Body of pancreas (tissue), 4 donors: ENCODE results near the gene CEP95. TPM values are rescaled to one million over a fixed set of nuclear protein-coding genes. Genes with fewer than 3 reads are reported as not detected.

Source experiments
- ATAC-seq: fragments of 150-250 bp; one replicate; pipeline ENCODE4 v1.9.1; 2016
- DNase-seq, 4 donors: peaks; one replicate each; pipeline ENCODE4 v3.0.0-alpha.2; 2019
- H3K27ac ChIP-seq, 4 donors: fragments of 200-600 bp; sonication (generic); 1 replicate in 3 of 4; 2 replicates in 1 of 4; pipeline versions ENCODE4 v1.5.1 to v1.6.1; 2016 to 2019; ENCODE audit warnings: mild to moderate bottlenecking in 1 of 4, mixed read lengths in 1 of 4, moderate library complexity in 1 of 4
- H3K27me3 ChIP-seq, 2 donors: fragments of 200-600 bp; sonication (generic); one replicate each; pipeline ENCODE4 v1.6.0; 2016; ENCODE audit warnings: mild to moderate bottlenecking in 1 of 2
- H3K36me3 ChIP-seq, 2 donors: fragments of 200-600 bp; sonication (generic); replicated peaks in 1 of 2; 2 replicates each; pipeline ENCODE4 v1.5.1; 2016; ENCODE audit warnings: low read depth in 2 of 2; ENCODE audit not compliant: insufficient read depth in 1 of 2
- H3K4me1 ChIP-seq: fragments of 200-600 bp; sonication (generic); one replicate; pipeline ENCODE4 v1.6.0; 2016
- H3K4me3 ChIP-seq, 2 donors: fragments of 200-600 bp; sonication (generic); 1 replicate in 1 of 2; 2 replicates in 1 of 2; pipeline ENCODE4 v1.5.1; 2016 to 2019
- H3K9me3 ChIP-seq, 3 donors: fragments of 200-600 bp; sonication (generic); 1 replicate in 2 of 3; 2 replicates in 1 of 3; pipeline ENCODE4 v1.5.1; 2016
- POLR2A ChIP-seq, 3 donors: fragments of 450-650 bp; IDR thresholded peaks; one replicate each; pipeline ENCODE4 v1.6.1; 2016; ENCODE audit warnings: antibody characterized with exemption in 3 of 3, mild to moderate bottlenecking in 2 of 3
- WGBS, 2 donors: methylation state at CpG; one replicate each; pipeline ENCODE4 v1.1.5; 2017; 5-methylcytosine and 5-hydroxymethylcytosine counted together
- intact Hi-C: fragments of 100-400 bp; cut with DNase I; formaldehyde crosslinking; loops from one replicate; pipeline ENCODE4 v1.15.1; 2023
- total RNA-seq, 2 donors: library from RNA; depleted of rRNA; stranded (reverse); fragments of >200 nt; gene quantifications; one replicate each; pipeline ENCODE4 v1.1.0, GENCODE V29; 2016
- TF ChIP-seq, protein P1 (sequence below), 7 experiments: fragments of 450-650 bp in 4 of 7; fragments of 200-600 bp in 3 of 7; sonication (generic) in 3 of 7; IDR thresholded peaks; one replicate each; pipeline ENCODE4 v1.5.1; 2016 to 2019; ENCODE audit warnings: antibody characterized with exemption in 7 of 7

The CEP95 gene
- total RNA-seq, 2 donors from 2014 or later, result 18.5 to 39.7 TPM

- DNase-seq (no peak), ATAC-seq (no peak)
- peak overlapping the region in 1 of 4 donors; percentile 4 for H3K27ac ChIP-seq
- H3K4me3 ChIP-seq, result no peak overlapping the region
- H3K4me1 ChIP-seq, result peaks cover 62% of the 10 kb centered on the region
- H3K9me3 ChIP-seq, result no peaks in the 10 kb centered on the region
- WGBS, 2 donors, result 53 to 63% methylated on average over 3 of the region's 3 CpGs
- no peaks in the 10 kb centered on the region for H3K27me3 ChIP-seq
- peaks cover 23 to 41% of the 10 kb centered on the region in 2 donors for H3K36me3 ChIP-seq
- TF ChIP-seq, protein P1, sequence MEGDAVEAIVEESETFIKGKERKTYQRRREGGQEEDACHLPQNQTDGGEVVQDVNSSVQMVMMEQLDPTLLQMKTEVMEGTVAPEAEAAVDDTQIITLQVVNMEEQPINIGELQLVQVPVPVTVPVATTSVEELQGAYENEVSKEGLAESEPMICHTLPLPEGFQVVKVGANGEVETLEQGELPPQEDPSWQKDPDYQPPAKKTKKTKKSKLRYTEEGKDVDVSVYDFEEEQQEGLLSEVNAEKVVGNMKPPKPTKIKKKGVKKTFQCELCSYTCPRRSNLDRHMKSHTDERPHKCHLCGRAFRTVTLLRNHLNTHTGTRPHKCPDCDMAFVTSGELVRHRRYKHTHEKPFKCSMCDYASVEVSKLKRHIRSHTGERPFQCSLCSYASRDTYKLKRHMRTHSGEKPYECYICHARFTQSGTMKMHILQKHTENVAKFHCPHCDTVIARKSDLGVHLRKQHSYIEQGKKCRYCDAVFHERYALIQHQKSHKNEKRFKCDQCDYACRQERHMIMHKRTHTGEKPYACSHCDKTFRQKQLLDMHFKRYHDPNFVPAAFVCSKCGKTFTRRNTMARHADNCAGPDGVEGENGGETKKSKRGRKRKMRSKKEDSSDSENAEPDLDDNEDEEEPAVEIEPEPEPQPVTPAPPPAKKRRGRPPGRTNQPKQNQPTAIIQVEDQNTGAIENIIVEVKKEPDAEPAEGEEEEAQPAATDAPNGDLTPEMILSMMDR (IDR thresholded peaks at IDR 0.05), result no peak
- no peak for TF ChIP-seq POLR2A (IDR thresholded peaks at IDR 0.05)
- intact Hi-C loops, result no loop called here
Observed at GRCh38 chr17:64502021-64502420, 4.8 kb upstream of the CEP95 start.

DNA sequence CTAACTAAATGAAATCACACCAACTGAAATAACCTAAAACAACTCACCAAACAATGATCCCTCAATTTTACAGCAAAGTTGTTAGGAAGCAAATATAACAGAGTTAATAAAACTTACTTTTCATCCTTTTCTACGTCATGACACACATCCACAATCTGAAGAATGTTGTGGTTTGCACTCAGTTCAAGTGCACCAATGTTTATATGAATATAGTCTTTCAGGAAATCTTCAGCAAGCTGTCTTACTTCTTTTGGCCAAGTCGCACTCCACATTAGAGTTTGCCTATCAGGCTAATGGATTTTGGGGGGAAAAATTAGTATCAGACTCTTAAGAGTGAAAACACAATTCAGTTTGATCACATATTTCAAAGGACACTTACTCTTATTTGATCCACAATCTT is 4.0 kb upstream of the CEP95 start:
- Histone ChIP-seq H3K4me3 (no peak overlapping the region), H3K9me3 (no peaks in the 10 kb centered on the region), H3K27me3 (no peaks in the 10 kb centered on the region), H3K27ac (peak overlapping the region in 2 of 4 donors; percentile 12 to 35), H3K36me3 (peaks cover 23 to 41% of the 10 kb centered on the region in 2 donors), H3K4me1 (peaks cover 55% of the 10 kb centered on the region)
- intact Hi-C loops, result no loop called here
- TF ChIP-seq, protein P1 (IDR thresholded peaks at IDR 0.05), result no peak
- TF ChIP-seq POLR2A (IDR thresholded peaks at IDR 0.05), result no peak
- ATAC-seq (no peak), DNase-seq (no peak)
- WGBS, 2 donors, result 67 to 76% methylated on average over 2 of the region's 2 CpGs

- Histone ChIP-seq H3K27ac (peak overlapping the region in 2 of 4 donors; percentile 12 to 35), H3K9me3 (no peaks in the 10 kb centered on the region), H3K27me3 (no peaks in the 10 kb centered on the region), H3K4me1 (peaks cover 55% of the 10 kb centered on the region), H3K4me3 (no peak overlapping the region), H3K36me3 (peaks cover 23 to 41% of the 10 kb centered on the region in 2 donors)
- TF ChIP-seq, protein P1 (IDR thresholded peaks at IDR 0.05), result no peak
- no peak for TF ChIP-seq POLR2A (IDR thresholded peaks at IDR 0.05)
- intact Hi-C loops, result no loop called here
- DNase-seq (no peak), ATAC-seq (no peak)
- 46 to 49% methylated on average over 5 of the region's 5 CpGs for WGBS, 2 donors
Observed at GRCh38 chr17:64503341-64503740, 3.4 kb upstream of the CEP95 start.

DNA sequence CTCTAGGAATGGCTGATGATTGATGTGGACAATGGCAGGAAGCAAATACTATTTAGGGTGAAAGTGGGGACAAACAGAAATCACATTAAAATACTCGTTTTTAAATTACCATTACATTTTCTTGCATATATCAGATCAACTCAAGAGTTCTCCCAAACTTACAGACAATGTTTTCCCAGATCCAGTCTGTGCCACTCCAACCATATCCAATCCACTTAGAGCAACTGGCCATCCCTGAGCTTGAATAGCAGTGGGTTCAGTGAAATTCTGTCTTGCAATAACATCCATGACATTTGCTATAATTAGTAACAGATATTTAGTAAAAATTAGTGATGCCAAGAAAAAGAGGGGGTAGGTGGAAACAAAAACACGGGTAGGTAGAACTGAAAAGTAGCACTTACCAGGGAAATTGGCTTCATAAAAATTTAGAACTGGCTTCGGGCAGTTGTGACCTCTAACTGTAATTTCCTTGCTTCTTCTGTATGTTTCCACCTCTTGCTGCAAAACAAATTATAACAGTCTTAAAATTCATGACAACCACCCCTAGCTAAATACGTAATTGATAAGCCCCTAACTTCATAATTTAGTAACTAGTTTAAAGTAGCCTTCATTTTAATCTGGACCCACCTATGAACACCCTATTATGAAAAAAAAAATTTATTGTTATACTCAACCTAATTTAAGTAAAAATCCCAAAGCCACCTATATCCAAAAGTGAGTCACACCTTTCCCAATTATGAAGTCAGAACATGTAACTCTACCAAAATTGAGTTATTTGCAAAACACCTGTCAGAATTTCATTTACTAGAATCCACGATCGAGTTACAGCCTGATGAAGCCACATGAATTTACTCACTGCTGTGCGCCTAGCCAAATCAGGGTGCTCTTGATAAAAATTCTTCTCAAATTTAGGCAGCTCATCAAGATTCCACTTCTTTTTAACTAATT is 2.7 kb upstream of the CEP95 start:
- Histone ChIP-seq H3K27me3 (no peaks in the 10 kb centered on the region), H3K27ac (peak overlapping the region in 3 of 4 donors; percentile 100), H3K4me1 (peaks cover 54% of the 10 kb centered on the region), H3K4me3 (peak overlapping the region in 1 of 2 donors; percentile 62), H3K36me3 (peaks cover 23 to 41% of the 10 kb centered on the region in 2 donors), H3K9me3 (no peaks in the 10 kb centered on the region)
- TF ChIP-seq, protein P1 (IDR thresholded peaks at IDR 0.05), result no peak
- no peak for TF ChIP-seq POLR2A (IDR thresholded peaks at IDR 0.05)
- 11 to 13% methylated on average over 7 of the region's 7 CpGs for WGBS, 2 donors
- intact Hi-C loops, result no loop called here
- ATAC-seq (no peak), DNase-seq (no peak)
